ENCODE results near the gene RNF126. TPM values are rescaled to one million over a fixed set of nuclear protein-coding genes. Genes with fewer than 3 reads are reported as not detected.

Gene RNF126
- total RNA-seq, 4 donors from 2014 or later: 72.3 to 148 (median 129) TPM

GRCh38 chr19:647566-648284 lies 15.3 kb downstream of the RNF126 start:
- intact Hi-C loops (cut with DNase I; ENCODE audit: low total_unique reads): no loop called here
- in situ Hi-C loops (cut with MboI; ENCODE audit: low sequenced_read_pairs in 4 of 4): no loop called here
- H3K4me1 ChIP-seq: no peaks in the 10 kb centered on the region
- no peaks in the 10 kb centered on the region for H3K27me3 ChIP-seq
- H3K36me3 ChIP-seq: peaks cover 0 to 50% of the 10 kb centered on the region in 2 donors
- DNase-seq: no peak
- TF ChIP-seq POLR2A (IDR thresholded peaks at IDR 0.05): no peak
- no peaks in the 10 kb centered on the region for H3K9me3 ChIP-seq
- H3K27ac ChIP-seq: no peak overlapping the region
- ATAC-seq: no peak
- H3K4me3 ChIP-seq: no peak overlapping the region

GRCh38 chr19:646779-647565 lies 16.0 kb downstream of the RNF126 start:
- ATAC-seq: no peak
- Histone ChIP-seq H3K9me3 (no peaks in the 10 kb centered on the region), H3K36me3 (peaks cover 0 to 50% of the 10 kb centered on the region in 2 donors), H3K27me3 (no peaks in the 10 kb centered on the region), H3K4me3 (no peak overlapping the region), H3K4me1 (no peaks in the 10 kb centered on the region), H3K27ac (no peak overlapping the region)
- DNase-seq: no peak
- TF ChIP-seq POLR2A (IDR thresholded peaks at IDR 0.05) (no peak), CTCF (IDR thresholded peaks at IDR 0.05 in 4 of 5, conservative IDR thresholded peaks at IDR 0.05 in 1 of 5) (no peak)
- in situ Hi-C loops (cut with MboI; ENCODE audit: low sequenced_read_pairs in 4 of 4) (no loop called here), intact Hi-C loops (cut with DNase I; ENCODE audit: low total_unique reads) (no loop called here)

- DNase-seq: no peak
- H3K27ac ChIP-seq: no peak overlapping the region
- H3K9me3 ChIP-seq: no peaks in the 10 kb centered on the region
- intact Hi-C loops (cut with DNase I; ENCODE audit: low total_unique reads) (no loop called here), in situ Hi-C loops (cut with MboI; ENCODE audit: low sequenced_read_pairs in 4 of 4) (no loop called here)
- peaks cover 0 to 48% of the 10 kb centered on the region in 2 donors for H3K36me3 ChIP-seq
- ATAC-seq: no peak
- H3K4me1 ChIP-seq: no peaks in the 10 kb centered on the region
- no peaks in the 10 kb centered on the region for H3K27me3 ChIP-seq
- TF ChIP-seq POLR2A (IDR thresholded peaks at IDR 0.05): no peak
- TF ChIP-seq CTCF (IDR thresholded peaks at IDR 0.05 in 4 of 5, conservative IDR thresholded peaks at IDR 0.05 in 1 of 5): no peak
- no peak overlapping the region for H3K4me3 ChIP-seq
Observed at GRCh38 chr19:645912-646778, 16.9 kb downstream of the RNF126 start.

- no peak overlapping the region for H3K4me3 ChIP-seq
- no peak overlapping the region for H3K27ac ChIP-seq
- TF ChIP-seq CTCF (IDR thresholded peaks at IDR 0.05 in 4 of 5, conservative IDR thresholded peaks at IDR 0.05 in 1 of 5) (no peak), POLR2A (IDR thresholded peaks at IDR 0.05) (no peak)
- peaks cover 0 to 38% of the 10 kb centered on the region in 2 donors for H3K36me3 ChIP-seq
- intact Hi-C loops (cut with DNase I; ENCODE audit: low total_unique reads) (no loop called here), in situ Hi-C loops (cut with MboI; ENCODE audit: low sequenced_read_pairs in 4 of 4) (no loop called here)
- no peaks in the 10 kb centered on the region for H3K9me3 ChIP-seq
- H3K27me3 ChIP-seq: no peaks in the 10 kb centered on the region
- no peak for ATAC-seq
- H3K4me1 ChIP-seq: no peaks in the 10 kb centered on the region
- DNase-seq: no peak
Observed at GRCh38 chr19:644789-645188, 18.2 kb downstream of the RNF126 start.
